HCT116 (cell line): ENCODE measurements around the gene LAMC2. TPM values are rescaled to one million over a fixed set of nuclear protein-coding genes. Genes with fewer than 3 reads are reported as not detected.

Experiments used
- ATAC-seq: fragments of 200-7000 bp; cut with Tn5 transposase; 2 replicates; pipeline ENCODE4 v1.9.1; 2020; ENCODE audit warnings: mild to moderate bottlenecking, moderate library complexity
- BruUV-seq: library from RNA; stranded (reverse); fragments of 400-500 nt; replicated peaks from 2 replicates; lab custom pipeline; 2021; lab: Mats Ljungman, UMichigan
- CTCF ChIA-PET: fragments of 300-600 bp; sonication (Branson Sonifier 250); formaldehyde crosslinking; loops from one replicate; lab custom pipeline; 2021; ENCODE audit warnings: antibody characterized with exemption; lab: Charles Lee
- POLR2A ChIA-PET: fragments of 300-600, 350-600 bp; sonication (Branson Sonifier 250); formaldehyde crosslinking; loops from one replicate; lab custom pipeline; 2021; ENCODE audit warnings: antibody characterized with exemption; lab: Charles Lee
- RAD21 ChIA-PET, 2 experiments: fragments of 300-600 bp; sonication (Branson Sonifier 250); formaldehyde crosslinking; loops; one replicate each; lab custom pipeline; 2023; ENCODE audit warnings: low total read pairs in 2 of 2; ENCODE audit not compliant: uncharacterized antibody in 2 of 2, unreplicated experiment in 2 of 2, low non-redundant PET in 1 of 2; lab: Charles Lee
- DNase-seq: peaks from one replicate; pipeline ENCODE4 v3.0.0-alpha.2; 2010; ENCODE audit warnings: low read depth, low spot score
- H2AFZ ChIP-seq: fragments of 200-600 bp; shearing (Covaris generic), sonication (generic); 2 replicates; pipeline ENCODE4 v1.6.1; 2017; ENCODE audit warnings: low read depth, mixed run types, mixed read lengths, antibody characterized with exemption, low read length; ENCODE audit not compliant: poor library complexity, severe bottlenecking
- H3K27ac ChIP-seq: 2 replicates; pipeline ENCODE4 v1.5.1; 2012; ENCODE audit warnings: low read depth, low read length
- H3K27me3 ChIP-seq: fragments of 200-600 bp; sonication (generic); 2 replicates; pipeline ENCODE4 v1.6.1; 2016; ENCODE audit warnings: mixed run types, low read length, mixed read lengths; ENCODE audit not compliant: insufficient read depth
- H3K36me3 ChIP-seq, 2 experiments: fragments of 200-500 bp in 1 of 2; fragments of 200-600 bp in 1 of 2; sonication (Bioruptor generic) in 1 of 2; sonication (generic) in 1 of 2; 2 replicates each; pipeline versions ENCODE4 v1.5.1 to v1.6.1; 2014 to 2016; ENCODE audit warnings: low read length in 2 of 2, inconsistent platforms in 1 of 2, mixed read lengths in 1 of 2, mixed run types in 1 of 2; ENCODE audit not compliant: insufficient read depth in 2 of 2, control insufficient read depth in 1 of 2
- H3K4me1 ChIP-seq, 2 experiments: fragments of 200-600 bp in 1 of 2; sonication (generic) in 1 of 2; 2 replicates each; pipeline versions ENCODE4 v1.5.1 to v1.6.1; 2012 to 2017; ENCODE audit warnings: low read length in 2 of 2, inconsistent platforms in 1 of 2, mild to moderate bottlenecking in 1 of 2, mixed read lengths in 1 of 2, mixed run types in 1 of 2, moderate library complexity in 1 of 2; ENCODE audit not compliant: insufficient read depth in 2 of 2, control insufficient read depth in 1 of 2
- H3K4me2 ChIP-seq: fragments of 200-600 bp; sonication (generic); 2 replicates; pipeline ENCODE4 v1.6.1; 2017; ENCODE audit warnings: mixed run types, low read length, mixed read lengths
- H3K4me3 ChIP-seq, 2 experiments: fragments of 200-600 bp in 1 of 2; sonication (generic) in 1 of 2; replicated peaks in 1 of 2; 2 replicates each; pipeline ENCODE4 v1.5.1; 2011 to 2016; ENCODE audit warnings: low read length in 2 of 2, control low read depth in 1 of 2, low read depth in 1 of 2, mild to moderate bottlenecking in 1 of 2, mixed read lengths in 1 of 2, mixed run types in 1 of 2
- H3K79me2 ChIP-seq: fragments of 200-600 bp; sonication (generic); 2 replicates; pipeline ENCODE4 v1.6.1; 2017; ENCODE audit warnings: mild to moderate bottlenecking, mixed run types, low read length, moderate library complexity, mixed read lengths; ENCODE audit not compliant: insufficient read depth
- H3K9ac ChIP-seq: fragments of 200-600 bp; sonication (generic); 2 replicates; pipeline ENCODE4 v1.6.1; 2016; ENCODE audit warnings: low read length, mixed read lengths
- H3K9me2 ChIP-seq: fragments of 200-600 bp; sonication (generic), shearing (Covaris generic); 2 replicates; pipeline ENCODE4 v1.6.1; 2017; ENCODE audit warnings: mixed run types, mild to moderate bottlenecking, moderate library complexity; ENCODE audit not compliant: insufficient read depth
- H3K9me3 ChIP-seq, 2 experiments: fragments of 200-500 bp in 1 of 2; fragments of 200-600 bp in 1 of 2; sonication (Bioruptor generic) in 1 of 2; sonication (generic) in 1 of 2; 2 replicates each; pipeline ENCODE4 v1.6.1; 2014 to 2017; ENCODE audit warnings: low read length in 2 of 2, mixed read lengths in 2 of 2, inconsistent platforms in 1 of 2, low read depth in 1 of 2, mild to moderate bottlenecking in 1 of 2, mixed run types in 1 of 2, moderate library complexity in 1 of 2; ENCODE audit not compliant: control insufficient read depth in 1 of 2, insufficient read depth in 1 of 2
- H4K20me1 ChIP-seq: fragments of 200-600 bp; sonication (generic), shearing (Covaris generic); 2 replicates; pipeline ENCODE4 v1.6.1; 2017; ENCODE audit warnings: mixed run types, mild to moderate bottlenecking, moderate library complexity; ENCODE audit not compliant: insufficient read depth
- SP1 ChIP-seq: IDR thresholded peaks from 2 replicates; pipeline ENCODE4 v1.6.1; 2012; ENCODE audit warnings: low read depth
- YY1 ChIP-seq: IDR thresholded peaks from 2 replicates; pipeline ENCODE4 v1.6.1; 2011; ENCODE audit warnings: low read length, low read depth, moderate library complexity, mild to moderate bottlenecking; ENCODE audit not compliant: insufficient replicate concordance; ENCODE audit errors: extremely low read depth
- intact Hi-C: fragments of 100-400 bp; cut with micrococcal nuclease; formaldehyde crosslinking; loops from 2 replicates; pipeline ENCODE4 v1.10.0; 2022
- total RNA-seq: library from RNA; stranded (reverse); gene quantifications from one replicate; pipeline ENCODE4 v1.2.1, GENCODE V29; 2021; ENCODE audit not compliant: unreplicated experiment
- TF ChIP-seq, protein P1 (sequence below): IDR thresholded peaks from 2 replicates; pipeline ENCODE4 v1.6.1; 2012; ENCODE audit warnings: low read depth
- TF ChIP-seq, protein P2 (sequence below): IDR thresholded peaks from 2 replicates; pipeline ENCODE4 v1.6.1; 2012
- TF ChIP-seq, protein P3 (sequence below): IDR thresholded peaks from 2 replicates; pipeline ENCODE4 v1.6.1; 2011; ENCODE audit warnings: mild to moderate bottlenecking, low read length, moderate library complexity; ENCODE audit not compliant: insufficient replicate concordance; ENCODE audit errors: extremely low read depth

Gene LAMC2
- total RNA-seq, 1 experiment from 2014 or later: 22.2 TPM

DNA sequence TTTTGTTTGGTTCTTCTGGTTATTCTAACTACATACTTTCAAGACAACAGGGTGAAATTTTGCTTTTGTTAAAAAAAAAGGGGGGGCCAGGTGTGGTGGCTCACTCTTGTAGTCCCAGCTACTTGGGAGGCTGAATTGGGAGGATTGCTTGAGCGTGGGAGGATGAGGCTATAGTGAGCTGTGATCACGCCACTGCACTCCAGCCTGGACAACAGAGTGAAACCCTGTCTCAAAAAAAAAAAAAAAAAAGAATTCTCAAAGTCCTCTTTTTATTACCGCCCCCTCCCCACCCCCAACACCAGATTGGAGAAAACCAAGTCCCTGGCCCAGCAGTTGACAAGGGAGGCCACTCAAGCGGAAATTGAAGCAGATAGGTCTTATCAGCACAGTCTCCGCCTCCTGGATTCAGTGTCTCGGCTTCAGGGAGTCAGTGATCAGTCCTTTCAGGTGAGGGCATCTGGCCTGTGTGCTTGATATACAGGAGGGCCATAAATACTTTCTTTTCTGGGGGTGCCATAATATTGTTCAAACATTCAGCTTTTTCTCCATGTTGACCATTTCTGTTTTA lies 50.2 kb downstream of the LAMC2 start:
- DNase-seq: no peak
- TF ChIP-seq, protein P1, sequence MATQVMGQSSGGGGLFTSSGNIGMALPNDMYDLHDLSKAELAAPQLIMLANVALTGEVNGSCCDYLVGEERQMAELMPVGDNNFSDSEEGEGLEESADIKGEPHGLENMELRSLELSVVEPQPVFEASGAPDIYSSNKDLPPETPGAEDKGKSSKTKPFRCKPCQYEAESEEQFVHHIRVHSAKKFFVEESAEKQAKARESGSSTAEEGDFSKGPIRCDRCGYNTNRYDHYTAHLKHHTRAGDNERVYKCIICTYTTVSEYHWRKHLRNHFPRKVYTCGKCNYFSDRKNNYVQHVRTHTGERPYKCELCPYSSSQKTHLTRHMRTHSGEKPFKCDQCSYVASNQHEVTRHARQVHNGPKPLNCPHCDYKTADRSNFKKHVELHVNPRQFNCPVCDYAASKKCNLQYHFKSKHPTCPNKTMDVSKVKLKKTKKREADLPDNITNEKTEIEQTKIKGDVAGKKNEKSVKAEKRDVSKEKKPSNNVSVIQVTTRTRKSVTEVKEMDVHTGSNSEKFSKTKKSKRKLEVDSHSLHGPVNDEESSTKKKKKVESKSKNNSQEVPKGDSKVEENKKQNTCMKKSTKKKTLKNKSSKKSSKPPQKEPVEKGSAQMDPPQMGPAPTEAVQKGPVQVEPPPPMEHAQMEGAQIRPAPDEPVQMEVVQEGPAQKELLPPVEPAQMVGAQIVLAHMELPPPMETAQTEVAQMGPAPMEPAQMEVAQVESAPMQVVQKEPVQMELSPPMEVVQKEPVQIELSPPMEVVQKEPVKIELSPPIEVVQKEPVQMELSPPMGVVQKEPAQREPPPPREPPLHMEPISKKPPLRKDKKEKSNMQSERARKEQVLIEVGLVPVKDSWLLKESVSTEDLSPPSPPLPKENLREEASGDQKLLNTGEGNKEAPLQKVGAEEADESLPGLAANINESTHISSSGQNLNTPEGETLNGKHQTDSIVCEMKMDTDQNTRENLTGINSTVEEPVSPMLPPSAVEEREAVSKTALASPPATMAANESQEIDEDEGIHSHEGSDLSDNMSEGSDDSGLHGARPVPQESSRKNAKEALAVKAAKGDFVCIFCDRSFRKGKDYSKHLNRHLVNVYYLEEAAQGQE: no peak
- TF ChIP-seq, all 23 proteins: peak for 0
- no TSS peak for BruUV-seq
- H3K4me2 ChIP-seq: no peak overlapping the region
- no peak for ATAC-seq
- ChIA-PET POLR2A (no interaction called here), CTCF (no interaction called here), RAD21 (no interaction called here)
- no peaks in the 10 kb centered on the region for H4K20me1 ChIP-seq
- H3K9ac ChIP-seq: no peak overlapping the region
- H3K4me3 ChIP-seq: no peak overlapping the region
- no peaks in the 10 kb centered on the region for H3K36me3 ChIP-seq
- H3K9me3 ChIP-seq: no peaks in the 10 kb centered on the region
- H3K9me2 ChIP-seq: no peaks in the 10 kb centered on the region
- intact Hi-C loops: no loop called here
- H3K27ac ChIP-seq: no peak overlapping the region
- H3K79me2 ChIP-seq: no peaks in the 10 kb centered on the region
- H3K27me3 ChIP-seq: no peaks in the 10 kb centered on the region
- peaks cover 23% of the 10 kb centered on the region in 2 experiments for H3K4me1 ChIP-seq
- H2AFZ ChIP-seq: no peak overlapping the region

DNA sequence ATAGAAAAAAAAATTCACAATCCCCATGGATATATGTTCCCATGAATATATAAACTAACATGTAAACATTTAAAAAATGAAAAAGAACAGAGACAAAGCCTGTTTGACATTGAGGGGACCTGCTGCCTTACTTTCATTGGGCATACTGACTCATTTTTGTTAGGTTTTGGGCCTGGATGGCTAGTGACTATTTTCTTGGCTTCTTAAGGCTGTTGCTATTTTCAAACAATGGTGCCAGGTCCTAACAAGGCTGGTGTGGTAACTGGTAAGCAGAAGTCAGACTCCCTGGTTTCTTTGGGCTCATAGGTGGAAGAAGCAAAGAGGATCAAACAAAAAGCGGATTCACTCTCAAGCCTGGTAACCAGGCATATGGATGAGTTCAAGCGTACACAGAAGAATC lies 51.0 kb downstream of the LAMC2 start:
- no peak overlapping the region for H3K4me2 ChIP-seq
- ChIA-PET CTCF (no interaction called here), RAD21 (no interaction called here), POLR2A (no interaction called here)
- no TSS peak for BruUV-seq
- no peak overlapping the region for H3K9ac ChIP-seq
- ATAC-seq (no peak), DNase-seq (no peak)
- intact Hi-C loops: no loop called here
- H3K27me3 ChIP-seq: no peaks in the 10 kb centered on the region
- H4K20me1 ChIP-seq: no peaks in the 10 kb centered on the region
- no peak overlapping the region for H3K4me3 ChIP-seq
- H3K36me3 ChIP-seq: no peaks in the 10 kb centered on the region
- H2AFZ ChIP-seq: no peak overlapping the region
- TF ChIP-seq, protein P2, sequence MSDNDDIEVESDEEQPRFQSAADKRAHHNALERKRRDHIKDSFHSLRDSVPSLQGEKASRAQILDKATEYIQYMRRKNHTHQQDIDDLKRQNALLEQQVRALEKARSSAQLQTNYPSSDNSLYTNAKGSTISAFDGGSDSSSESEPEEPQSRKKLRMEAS: no peak
- TF ChIP-seq SP1 (no peak), YY1 (no peak)
- TF ChIP-seq, protein P3, sequence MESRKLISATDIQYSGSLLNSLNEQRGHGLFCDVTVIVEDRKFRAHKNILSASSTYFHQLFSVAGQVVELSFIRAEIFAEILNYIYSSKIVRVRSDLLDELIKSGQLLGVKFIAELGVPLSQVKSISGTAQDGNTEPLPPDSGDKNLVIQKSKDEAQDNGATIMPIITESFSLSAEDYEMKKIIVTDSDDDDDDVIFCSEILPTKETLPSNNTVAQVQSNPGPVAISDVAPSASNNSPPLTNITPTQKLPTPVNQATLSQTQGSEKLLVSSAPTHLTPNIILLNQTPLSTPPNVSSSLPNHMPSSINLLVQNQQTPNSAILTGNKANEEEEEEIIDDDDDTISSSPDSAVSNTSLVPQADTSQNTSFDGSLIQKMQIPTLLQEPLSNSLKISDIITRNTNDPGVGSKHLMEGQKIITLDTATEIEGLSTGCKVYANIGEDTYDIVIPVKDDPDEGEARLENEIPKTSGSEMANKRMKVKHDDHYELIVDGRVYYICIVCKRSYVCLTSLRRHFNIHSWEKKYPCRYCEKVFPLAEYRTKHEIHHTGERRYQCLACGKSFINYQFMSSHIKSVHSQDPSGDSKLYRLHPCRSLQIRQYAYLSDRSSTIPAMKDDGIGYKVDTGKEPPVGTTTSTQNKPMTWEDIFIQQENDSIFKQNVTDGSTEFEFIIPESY: no peak
- no peaks in the 10 kb centered on the region for H3K9me2 ChIP-seq
- H3K79me2 ChIP-seq: no peaks in the 10 kb centered on the region
- H3K9me3 ChIP-seq: no peaks in the 10 kb centered on the region
- peaks cover 23% of the 10 kb centered on the region in 2 experiments for H3K4me1 ChIP-seq
- no peak overlapping the region for H3K27ac ChIP-seq
